ENCODE data around the gene LILRA2. TPM values are rescaled to one million over a fixed set of nuclear protein-coding genes. Genes with fewer than 3 reads are reported as not detected.
"Not testable (repeated sequence)": the region's sequence is repeated elsewhere in the genome, so short reads cannot be mapped to it uniquely, and the experiment has no call there.

The LILRA2 gene
- total RNA-seq, 1 donor from 2014 or later = not detected

DNA sequence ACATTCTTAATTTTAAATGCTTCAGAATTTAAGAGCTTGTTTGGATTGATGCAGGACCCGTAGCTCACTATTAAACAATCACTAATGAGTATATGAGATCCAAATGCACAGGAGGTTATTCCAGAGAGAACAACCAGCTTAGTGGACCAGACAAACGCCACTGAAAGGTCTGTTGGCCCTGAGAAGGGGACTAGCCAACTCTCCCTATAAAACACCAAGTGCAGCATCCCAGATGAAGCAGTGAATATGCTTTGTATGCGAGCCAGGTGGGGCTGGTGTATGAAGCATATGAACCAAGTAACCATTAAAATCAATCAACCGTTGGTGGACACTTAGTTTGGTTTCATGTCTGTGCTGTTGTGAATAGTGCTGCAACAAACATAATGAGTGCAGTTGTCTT lies 46.9 kb downstream of the LILRA2 start:
- no peaks in the 10 kb centered on the region for H3K9me3 Mint-ChIP-seq
- H3K27me3 Mint-ChIP-seq = no peaks in the 10 kb centered on the region

DNA sequence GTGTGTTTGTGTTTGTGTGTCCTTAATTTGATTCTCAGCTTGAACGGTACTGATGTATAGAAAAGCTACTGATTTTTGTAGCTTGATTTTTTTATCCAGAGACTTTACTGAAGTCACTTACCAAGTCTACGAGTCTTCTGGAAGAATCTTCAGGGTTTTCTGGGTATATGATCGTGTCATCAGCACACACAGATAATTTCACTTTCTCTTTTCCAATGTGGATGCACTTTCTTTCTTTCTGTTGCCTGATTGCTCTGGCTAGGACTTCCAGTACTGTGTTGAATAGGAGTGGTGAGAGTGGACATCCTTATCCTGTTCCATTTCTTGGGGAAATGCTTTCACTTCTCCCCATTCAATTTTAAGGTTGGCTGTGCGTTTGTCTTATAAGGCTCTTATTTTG lies 48.8 kb downstream of the LILRA2 start:
- Mint-ChIP-seq H3K4me3 (no peak overlapping the region), H3K27me3 (no peaks in the 10 kb centered on the region)
- DNase-seq (ENCODE audit: extremely low spot score, unreplicated experiment) = no peak

More for the DNA sequence above, 46.9 kb downstream of the LILRA2 start:
- no peak overlapping the region for H3K4me3 Mint-ChIP-seq
- no peak overlapping the region for H3K27ac Mint-ChIP-seq
- H3K36me3 Mint-ChIP-seq = no peaks in the 10 kb centered on the region
- no peak for TF ChIP-seq CTCF (conservative IDR thresholded peaks at IDR 0.05)
- no peaks in the 10 kb centered on the region for H3K4me1 Mint-ChIP-seq (ENCODE audit: unreplicated experiment)
- DNase-seq (ENCODE audit: extremely low spot score, unreplicated experiment) = no peak

DNA sequence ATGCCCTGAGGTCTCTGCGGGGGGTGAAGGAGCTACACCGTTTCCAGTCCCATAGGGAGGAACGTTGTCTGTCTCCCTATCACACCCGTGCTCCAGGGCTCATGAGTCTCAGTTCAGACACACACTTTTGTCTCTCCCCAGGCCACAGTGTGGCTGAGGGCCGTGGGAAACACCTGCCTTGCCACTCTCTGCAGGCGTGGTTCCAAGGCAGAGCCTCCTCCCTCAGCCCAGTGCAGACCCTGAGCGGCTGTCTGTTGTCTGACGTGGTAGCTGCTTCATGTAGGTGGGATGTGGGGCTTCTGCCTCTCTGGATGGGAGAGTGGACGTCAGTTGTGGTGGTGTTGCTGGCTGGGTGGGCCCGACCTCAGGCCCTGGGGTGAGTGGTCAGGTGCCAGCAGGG lies 50.6 kb downstream of the LILRA2 start:
- H3K27ac Mint-ChIP-seq; H3K27me3 Mint-ChIP-seq; DNase-seq (ENCODE audit: extremely low spot score, unreplicated experiment); H3K4me1 Mint-ChIP-seq (ENCODE audit: unreplicated experiment); H3K4me3 Mint-ChIP-seq; H3K36me3 Mint-ChIP-seq: not testable (repeated sequence)
- H3K9me3 Mint-ChIP-seq = peaks cover 10% of the 10 kb centered on the region

More for the DNA sequence above, 48.8 kb downstream of the LILRA2 start:
- Mint-ChIP-seq H3K27ac (no peak overlapping the region), H3K4me1 (ENCODE audit: unreplicated experiment) (no peaks in the 10 kb centered on the region), H3K36me3 (no peaks in the 10 kb centered on the region), H3K9me3 (peaks cover 10% of the 10 kb centered on the region)
- no peak for TF ChIP-seq CTCF (conservative IDR thresholded peaks at IDR 0.05)

- H3K36me3 Mint-ChIP-seq; H3K27me3 Mint-ChIP-seq; DNase-seq (ENCODE audit: extremely low spot score, unreplicated experiment); H3K27ac Mint-ChIP-seq; H3K4me1 Mint-ChIP-seq (ENCODE audit: unreplicated experiment); H3K4me3 Mint-ChIP-seq: not testable (repeated sequence)
- peaks cover 10% of the 10 kb centered on the region for H3K9me3 Mint-ChIP-seq
Measured at GRCh38 chr19:54624934-54625730, 51.5 kb downstream of the LILRA2 start.

DNA sequence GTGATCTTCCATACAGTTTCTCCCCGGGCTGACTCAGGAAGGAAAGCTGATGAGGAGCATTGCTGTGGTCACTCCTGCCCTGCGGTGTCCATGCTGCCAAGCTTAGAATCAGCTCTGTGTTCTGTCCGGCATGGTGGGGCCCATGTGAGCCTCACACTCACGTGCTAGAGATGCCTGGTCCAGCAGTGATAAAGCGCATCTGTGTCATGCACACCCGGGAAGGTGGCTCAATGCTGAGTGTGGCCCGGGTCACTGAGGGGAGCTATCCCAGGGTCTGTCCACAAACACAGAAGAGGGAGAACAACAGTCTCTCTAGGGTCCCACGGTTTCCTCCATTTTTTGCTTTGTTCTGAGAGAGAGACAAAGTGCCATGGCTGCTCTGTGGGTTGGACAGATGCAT lies 53.2 kb downstream of the LILRA2 start:
- Mint-ChIP-seq H3K4me1 (ENCODE audit: unreplicated experiment) (no peaks in the 10 kb centered on the region), H3K27me3 (no peaks in the 10 kb centered on the region), H3K27ac (no peak overlapping the region), H3K36me3 (no peaks in the 10 kb centered on the region), H3K4me3 (no peak overlapping the region), H3K9me3 (peaks cover 10% of the 10 kb centered on the region)
- TF ChIP-seq CTCF (conservative IDR thresholded peaks at IDR 0.05) = no peak
- no peak for DNase-seq (ENCODE audit: extremely low spot score, unreplicated experiment)

DNA sequence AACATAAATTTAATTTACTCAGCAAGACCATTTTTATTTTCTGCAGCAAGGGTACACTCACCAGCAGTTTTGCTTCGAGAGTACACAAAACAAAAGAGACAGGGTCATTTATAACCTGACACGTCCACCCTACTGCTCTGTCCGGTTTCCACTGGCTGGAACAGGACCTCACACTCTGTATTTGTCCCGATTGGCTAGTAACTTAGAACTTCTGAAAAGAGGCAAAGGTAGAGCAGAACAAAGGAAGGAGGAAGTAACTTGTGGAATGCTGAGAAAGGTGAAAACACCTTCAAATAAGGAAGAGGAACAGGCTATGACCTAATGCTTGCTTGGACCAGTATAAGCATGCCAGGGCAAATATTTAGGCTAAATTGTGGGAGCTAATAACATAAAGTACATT lies 54.3 kb downstream of the LILRA2 start:
- H3K9me3 Mint-ChIP-seq = peaks cover 10% of the 10 kb centered on the region
- not testable (repeated sequence) for H3K4me3 Mint-ChIP-seq; H3K27ac Mint-ChIP-seq; H3K4me1 Mint-ChIP-seq (ENCODE audit: unreplicated experiment); H3K27me3 Mint-ChIP-seq; H3K36me3 Mint-ChIP-seq; DNase-seq (ENCODE audit: extremely low spot score, unreplicated experiment)

GRCh38 chr19:54630262-54630661 lies 56.7 kb downstream of the LILRA2 start, which contains the start of gene LILRB1:
Gene LILRB1, plus strand, starts transcription at chr19:54630484. Its CDS starts 590 bp downstream, at chr19:54631074.
- H3K27me3 Mint-ChIP-seq; DNase-seq (ENCODE audit: extremely low spot score, unreplicated experiment); H3K36me3 Mint-ChIP-seq; H3K27ac Mint-ChIP-seq; H3K4me1 Mint-ChIP-seq (ENCODE audit: unreplicated experiment); H3K4me3 Mint-ChIP-seq: not testable (repeated sequence)
- H3K9me3 Mint-ChIP-seq = peaks cover 10% of the 10 kb centered on the region

Data from type B pancreatic cell (in vitro differentiated cells).